Ishikawa (cell line): Measurements from ENCODE around the gene ZBED4.

Source experiments
- CREB1 ChIP-seq: IDR thresholded peaks from 2 replicates; pipeline ENCODE4 v1.6.1; 2012; ENCODE audit warnings: low read depth
- EP300 ChIP-seq: IDR thresholded peaks from 2 replicates; pipeline ENCODE4 v1.6.1; 2012; ENCODE audit warnings: borderline replicate concordance
- REST ChIP-seq: IDR thresholded peaks from 2 replicates; pipeline ENCODE4 v1.6.1; 2012; ENCODE audit warnings: low read depth, mild to moderate bottlenecking
- TEAD4 ChIP-seq: IDR thresholded peaks from 2 replicates; pipeline ENCODE4 v1.6.1; 2012
- YY1 ChIP-seq: IDR thresholded peaks from 2 replicates; pipeline ENCODE4 v1.6.1; 2012; ENCODE audit warnings: low read depth
- TF ChIP-seq, protein P1 (sequence below): IDR thresholded peaks from 2 replicates; pipeline ENCODE4 v1.6.1; 2012

GRCh38 chr22:49849161-49850020, 4.3 kb upstream of the ZBED4 start:
- TF ChIP-seq, protein P1, sequence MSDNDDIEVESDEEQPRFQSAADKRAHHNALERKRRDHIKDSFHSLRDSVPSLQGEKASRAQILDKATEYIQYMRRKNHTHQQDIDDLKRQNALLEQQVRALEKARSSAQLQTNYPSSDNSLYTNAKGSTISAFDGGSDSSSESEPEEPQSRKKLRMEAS: no peak
- TF ChIP-seq TEAD4 (no peak), EP300 (no peak), REST (no peak), CREB1 (no peak), YY1 (no peak)
